Raji (cell line): Measurements from ENCODE around the gene PARD6G.

Source experiments
- POLR2A ChIP-seq: IDR thresholded peaks from 2 replicates; pipeline ENCODE4 v1.6.1; 2011; ENCODE audit warnings: low read depth, low read length, control low read depth; ENCODE audit not compliant: insufficient read depth

PARD6G gene

DNA sequence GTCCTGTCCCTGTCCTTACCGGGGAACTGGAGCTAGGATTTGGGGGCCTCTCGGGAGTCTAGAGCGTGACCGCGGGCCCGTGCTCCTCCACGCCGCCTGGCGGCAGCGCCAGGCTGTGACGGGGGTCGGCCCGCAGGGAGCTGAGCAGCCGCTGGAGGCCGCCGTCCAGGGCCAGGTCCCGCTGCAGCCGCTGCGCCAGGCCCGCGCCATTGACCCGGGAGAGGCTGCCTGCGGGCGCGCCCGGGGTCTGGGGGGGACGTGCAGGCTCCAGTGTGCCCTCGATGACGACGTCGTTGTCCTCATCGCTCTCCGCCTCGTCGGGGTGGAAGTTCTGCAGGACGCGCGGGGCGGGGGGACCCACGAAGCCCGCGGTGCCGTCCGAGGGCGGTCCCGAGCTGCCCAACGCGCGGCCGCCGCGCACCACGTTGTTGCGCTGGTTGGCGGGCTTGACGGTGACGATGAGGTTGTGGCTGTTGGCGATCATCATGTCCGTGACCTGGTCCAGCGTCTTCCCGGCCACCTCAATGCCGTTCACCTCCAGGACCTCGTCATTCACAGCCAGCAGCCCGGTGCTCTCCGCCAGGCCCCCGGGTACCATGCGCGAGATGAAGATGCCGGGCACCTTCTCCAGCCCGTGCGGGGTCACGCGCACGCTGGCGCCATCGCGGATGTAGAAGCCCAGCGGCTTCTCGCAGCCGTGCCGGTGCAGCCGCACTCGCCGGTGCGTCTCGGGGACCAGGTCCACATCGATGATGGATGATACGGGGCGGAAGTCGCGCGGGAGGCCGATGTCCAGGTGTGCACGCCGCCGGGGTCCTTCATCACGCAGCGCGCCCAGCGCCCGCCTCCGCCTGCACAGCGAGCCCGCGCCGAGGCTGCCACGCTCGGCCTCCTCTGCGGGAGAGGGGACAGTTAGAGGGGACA, 87.3 kb downstream of the PARD6G start:
- TF ChIP-seq POLR2A = no peak

GRCh38 chr18:80158365-80158764, 88.9 kb downstream of the PARD6G start:
- no peak for TF ChIP-seq POLR2A

DNA sequence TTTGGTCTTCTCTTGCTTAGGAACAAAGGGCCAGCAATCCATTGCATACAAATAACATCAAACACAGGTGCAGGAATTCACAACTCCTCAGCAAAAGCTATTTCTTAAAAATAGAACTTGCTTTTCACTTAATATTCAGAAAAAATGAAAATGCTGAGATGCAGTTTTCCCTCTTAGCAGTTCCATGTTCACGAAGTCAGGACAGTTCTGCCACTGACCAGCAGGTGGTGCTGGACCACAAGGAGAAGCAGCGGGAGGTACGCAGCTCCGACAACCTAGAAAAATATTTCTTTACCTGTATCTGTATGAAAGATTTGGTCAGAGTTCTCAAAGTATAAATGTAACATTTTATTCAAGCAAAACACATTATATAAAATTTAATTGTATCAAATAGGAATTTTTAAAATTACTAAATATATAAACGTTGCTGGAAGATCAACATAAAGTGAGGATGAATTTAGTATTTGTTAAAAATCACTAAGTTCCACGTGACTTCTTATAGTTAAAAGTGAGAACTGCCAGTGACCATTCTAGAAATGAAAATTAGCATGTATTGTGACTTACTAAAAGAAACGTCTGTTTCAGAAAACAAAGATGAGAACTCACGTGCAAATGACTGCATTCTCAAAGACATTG, 89.5 kb downstream of the PARD6G start:
- no peak for TF ChIP-seq POLR2A

DNA sequence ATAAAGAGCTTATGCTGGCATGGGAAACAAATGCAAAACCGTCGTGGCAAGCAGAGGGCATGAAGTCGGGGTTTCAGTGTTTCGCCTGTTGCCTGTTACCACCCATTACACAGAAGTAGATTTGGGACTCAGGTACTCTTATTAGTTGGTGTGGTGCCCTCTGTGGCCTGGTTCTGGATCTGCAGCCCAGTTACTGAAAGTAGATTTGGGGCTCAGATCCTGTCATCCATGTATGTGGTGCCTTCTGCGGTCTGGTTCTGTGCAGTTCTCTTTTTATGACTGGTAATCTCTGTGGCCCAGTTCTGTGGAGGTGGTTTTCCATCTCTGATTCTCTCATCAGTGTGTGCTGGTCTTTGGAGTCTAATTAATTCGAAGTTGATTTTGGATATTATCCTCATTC, 93.0 kb downstream of the PARD6G start:
- TF ChIP-seq POLR2A = no peak

DNA sequence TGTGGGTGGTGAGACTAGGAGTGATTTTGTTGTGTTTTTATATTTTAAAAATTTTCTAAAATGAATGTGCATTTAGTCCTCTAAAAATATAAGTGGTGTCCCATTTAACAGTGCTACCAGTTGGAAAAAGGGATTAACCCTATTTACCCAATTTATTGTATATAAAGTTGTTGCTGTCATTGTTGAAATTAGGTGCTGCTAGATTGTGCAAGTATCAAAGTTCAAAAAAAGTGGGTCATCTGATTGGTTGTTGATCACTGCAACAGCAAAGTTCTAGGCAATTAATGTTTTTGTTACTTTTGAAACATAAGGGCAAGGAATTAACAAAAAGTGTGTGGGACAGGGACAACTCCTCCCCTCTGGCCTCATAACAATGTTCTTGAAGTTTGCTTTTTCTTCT, 97.6 kb downstream of the PARD6G start:
- TF ChIP-seq POLR2A = no peak

DNA sequence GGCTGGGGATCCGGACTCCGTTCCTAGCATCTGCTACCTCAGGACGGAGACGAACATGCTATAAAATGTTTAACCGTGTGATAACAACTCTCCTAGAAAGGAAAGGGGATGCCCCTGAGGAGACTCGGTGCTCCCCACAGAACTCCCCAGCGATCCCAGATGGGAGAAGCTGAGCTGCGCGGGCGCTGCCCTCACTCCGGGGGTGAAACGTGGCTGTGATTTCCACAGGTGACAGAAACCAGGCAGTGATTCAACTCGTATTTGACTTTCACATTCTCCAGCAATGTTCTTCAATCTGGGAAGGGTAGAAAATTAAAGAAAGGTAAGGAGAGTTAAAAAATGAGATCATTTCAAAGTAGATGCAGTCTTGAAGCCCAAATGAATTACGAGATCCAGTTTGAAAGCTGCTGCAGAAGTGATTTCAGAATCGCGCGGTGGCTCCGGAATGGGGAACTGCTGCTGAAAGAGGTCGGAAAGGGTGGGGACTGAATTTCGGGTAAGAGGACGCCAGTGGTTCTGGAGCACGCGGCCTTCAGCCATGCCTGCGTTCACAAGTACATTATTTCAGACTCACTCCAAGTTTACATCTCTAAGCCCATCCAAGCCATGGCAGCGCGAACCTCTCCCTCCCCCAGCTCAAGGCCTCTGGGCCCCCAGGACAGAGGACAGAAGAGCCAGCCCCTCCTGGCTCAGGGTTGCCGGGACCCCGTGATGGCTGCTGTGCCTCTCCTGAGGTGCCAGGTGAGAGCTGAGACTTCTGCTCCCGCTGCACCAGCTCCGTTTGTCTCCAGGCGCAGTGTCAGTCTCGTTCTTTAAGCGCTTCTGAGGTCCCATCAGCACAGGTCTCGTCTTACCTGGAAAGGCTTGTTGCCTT, 98.8 kb downstream of the PARD6G start:
- TF ChIP-seq POLR2A = no peak

GRCh38 chr18:80147418-80148325, 99.6 kb downstream of the PARD6G start:
- peak; percentile 100 for TF ChIP-seq POLR2A

DNA sequence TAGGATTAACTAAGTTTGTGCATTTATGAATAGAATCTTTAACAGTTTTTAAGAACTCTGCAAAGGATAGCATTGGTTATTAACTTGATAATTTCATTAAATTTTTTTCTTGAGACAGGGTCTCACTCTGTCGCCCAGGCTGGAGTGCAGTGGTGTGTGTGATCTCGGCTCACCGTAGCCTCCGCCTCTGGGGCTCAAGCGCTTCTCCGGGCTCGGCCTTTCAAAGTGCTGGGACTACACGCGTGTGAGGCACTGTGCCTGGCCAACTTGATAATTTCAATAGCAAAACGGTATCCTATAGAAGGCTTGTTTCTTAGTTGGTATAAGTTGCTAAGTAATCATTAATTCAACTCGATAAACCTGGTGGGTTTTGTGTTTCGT, 100.3 kb downstream of the PARD6G start:
- no peak for TF ChIP-seq POLR2A

DNA sequence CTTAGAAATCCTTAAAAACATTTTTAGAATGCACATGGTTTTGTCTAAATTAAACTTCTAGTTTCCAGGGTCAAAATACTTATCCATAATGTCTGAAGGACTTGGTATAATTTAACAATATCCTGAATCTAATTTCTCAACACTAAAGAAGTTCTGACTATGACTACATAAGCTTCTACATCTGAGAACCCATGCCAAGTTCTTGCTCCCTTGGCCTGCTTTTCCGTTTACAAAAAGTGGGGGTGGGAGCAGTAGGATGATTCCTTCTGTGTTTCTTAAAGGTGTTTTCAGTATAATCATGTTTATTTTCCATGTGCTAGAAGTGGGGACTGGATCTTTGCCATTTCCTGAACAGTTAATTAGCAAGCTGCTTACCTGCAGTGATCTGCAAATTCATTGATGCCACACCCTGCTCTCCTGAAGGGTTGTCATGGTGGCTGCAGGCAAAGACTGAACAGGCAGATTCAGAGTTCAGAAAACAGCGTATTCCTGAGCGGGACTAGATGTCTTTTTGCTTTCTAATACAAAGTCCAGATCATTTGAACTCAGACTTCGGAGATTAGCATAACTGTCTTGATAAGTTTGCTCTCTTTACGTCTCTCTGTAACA, 102.0 kb downstream of the PARD6G start:
- TF ChIP-seq POLR2A = no peak

DNA sequence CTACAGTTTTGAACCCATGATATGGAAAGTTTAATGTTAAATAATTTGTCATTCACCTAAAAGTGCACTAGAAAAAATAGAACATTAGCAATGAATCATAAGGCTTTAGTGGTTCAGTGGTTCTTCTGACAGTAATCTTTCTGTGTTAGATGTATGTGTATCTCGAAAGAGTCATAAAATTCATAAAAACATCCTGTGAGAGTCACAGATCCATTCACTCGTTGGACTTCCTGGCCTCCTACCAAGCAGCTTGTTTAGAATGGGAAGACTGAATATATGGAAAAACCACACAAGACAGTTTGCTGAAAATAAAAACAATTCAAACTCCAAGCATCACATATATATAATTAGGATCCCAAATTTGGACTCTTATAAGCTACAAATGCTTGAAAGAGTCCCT, 103.4 kb downstream of the PARD6G start:
- no peak for TF ChIP-seq POLR2A

GRCh38 chr18:80140455-80140985, 106.8 kb downstream of the PARD6G start:
- TF ChIP-seq POLR2A = no peak

- no peak for TF ChIP-seq POLR2A
Observed at GRCh38 chr18:80137976-80138375, 109.3 kb downstream of the PARD6G start.

DNA sequence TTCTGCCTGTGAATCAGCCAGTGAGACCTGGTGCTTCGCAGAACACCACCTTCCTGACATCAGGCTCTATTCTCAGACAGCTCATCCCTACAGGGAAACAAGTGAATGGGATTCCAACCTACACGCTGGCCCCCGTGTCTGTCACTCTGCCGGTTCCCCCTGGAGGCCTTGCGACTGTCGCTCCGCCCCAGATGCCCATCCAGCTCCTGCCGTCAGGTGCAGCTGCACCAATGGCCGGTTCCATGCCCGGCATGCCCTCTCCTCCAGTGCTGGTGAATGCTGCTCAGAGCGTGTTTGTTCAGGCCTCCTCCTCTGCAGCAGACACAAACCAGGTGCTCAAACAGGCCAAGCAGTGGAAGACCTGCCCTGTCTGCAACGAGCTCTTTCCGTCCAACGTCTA, 110.2 kb downstream of the PARD6G start:
- no peak for TF ChIP-seq POLR2A

DNA sequence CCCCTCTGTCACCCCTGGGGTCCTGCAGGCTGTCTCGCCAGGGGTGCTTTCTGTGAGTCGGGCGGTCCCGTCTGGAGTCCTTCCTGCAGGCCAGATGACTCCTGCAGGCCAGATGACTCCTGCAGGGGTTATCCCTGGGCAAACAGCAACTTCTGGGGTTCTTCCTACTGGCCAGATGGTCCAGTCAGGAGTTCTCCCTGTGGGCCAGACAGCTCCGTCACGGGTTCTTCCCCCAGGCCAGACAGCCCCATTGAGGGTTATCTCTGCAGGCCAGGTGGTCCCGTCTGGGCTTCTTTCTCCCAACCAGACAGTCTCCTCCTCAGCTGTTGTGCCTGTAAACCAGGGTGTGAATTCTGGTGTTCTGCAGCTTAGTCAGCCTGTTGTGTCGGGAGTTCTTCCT, 110.6 kb downstream of the PARD6G start:
- no peak for TF ChIP-seq POLR2A
